GM18907 (cell line): ENCODE measurements around the gene RBMY1E.
"Not testable (repeated sequence)": the region's sequence is repeated elsewhere in the genome, so short reads cannot be mapped to it uniquely, and the experiment has no call there.

Experiments
- ATAC-seq: cut with Tn5 transposase; IDR thresholded peaks from one replicate; pipeline ENCODE4 v1.9.1; 2021; ENCODE audit warnings: mild to moderate bottlenecking, moderate library complexity; ENCODE audit not compliant: unreplicated experiment

RBMY1E gene

DNA sequence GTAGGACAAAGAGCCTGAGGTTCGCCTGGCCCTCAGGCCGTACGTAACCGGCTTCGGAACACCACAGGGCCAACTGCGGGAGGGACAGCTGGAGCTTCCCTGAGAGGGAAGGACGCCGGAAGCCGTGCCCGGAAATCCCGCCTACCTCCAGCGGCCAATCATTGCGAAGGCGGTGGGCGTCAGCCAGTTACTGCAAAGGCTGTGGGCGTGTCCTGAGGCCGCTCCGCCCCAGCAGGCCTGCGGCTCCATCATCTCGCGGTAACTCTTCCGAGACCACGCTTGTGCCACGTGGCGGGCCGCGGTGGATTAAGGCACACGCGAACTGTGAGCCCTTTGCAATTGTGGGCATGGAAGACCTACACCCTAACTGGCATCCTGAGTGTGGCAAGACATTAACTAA is at the start of gene RBMY1E:
RBMY1E (minus strand) TSS at position 101 of the 400 bp plus-strand sequence. CDS start 1,978 bp downstream, outside the sequence.
- not testable (repeated sequence) for ATAC-seq

DNA sequence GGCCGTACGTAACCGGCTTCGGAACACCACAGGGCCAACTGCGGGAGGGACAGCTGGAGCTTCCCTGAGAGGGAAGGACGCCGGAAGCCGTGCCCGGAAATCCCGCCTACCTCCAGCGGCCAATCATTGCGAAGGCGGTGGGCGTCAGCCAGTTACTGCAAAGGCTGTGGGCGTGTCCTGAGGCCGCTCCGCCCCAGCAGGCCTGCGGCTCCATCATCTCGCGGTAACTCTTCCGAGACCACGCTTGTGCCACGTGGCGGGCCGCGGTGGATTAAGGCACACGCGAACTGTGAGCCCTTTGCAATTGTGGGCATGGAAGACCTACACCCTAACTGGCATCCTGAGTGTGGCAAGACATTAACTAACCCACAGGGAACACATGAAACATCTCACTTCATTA is 23.4 kb downstream of the RBMY1E start, which contains the start of gene RBMY1D:
RBMY1D (minus strand) TSS at position 101 of the 400 bp plus-strand sequence. CDS start 2,013 bp downstream, outside the sequence.
- not testable (repeated sequence) for ATAC-seq

- not testable (repeated sequence) for ATAC-seq
Observed at GRCh38 chrY:21869407-21870076, 48.3 kb downstream of the RBMY1E start.
